ENCODE data around the gene NCAPD2.
"Not testable (repeated sequence)": the region's sequence is repeated elsewhere in the genome, so short reads cannot be mapped to it uniquely, and the experiment has no call there.

The NCAPD2 gene

DNA sequence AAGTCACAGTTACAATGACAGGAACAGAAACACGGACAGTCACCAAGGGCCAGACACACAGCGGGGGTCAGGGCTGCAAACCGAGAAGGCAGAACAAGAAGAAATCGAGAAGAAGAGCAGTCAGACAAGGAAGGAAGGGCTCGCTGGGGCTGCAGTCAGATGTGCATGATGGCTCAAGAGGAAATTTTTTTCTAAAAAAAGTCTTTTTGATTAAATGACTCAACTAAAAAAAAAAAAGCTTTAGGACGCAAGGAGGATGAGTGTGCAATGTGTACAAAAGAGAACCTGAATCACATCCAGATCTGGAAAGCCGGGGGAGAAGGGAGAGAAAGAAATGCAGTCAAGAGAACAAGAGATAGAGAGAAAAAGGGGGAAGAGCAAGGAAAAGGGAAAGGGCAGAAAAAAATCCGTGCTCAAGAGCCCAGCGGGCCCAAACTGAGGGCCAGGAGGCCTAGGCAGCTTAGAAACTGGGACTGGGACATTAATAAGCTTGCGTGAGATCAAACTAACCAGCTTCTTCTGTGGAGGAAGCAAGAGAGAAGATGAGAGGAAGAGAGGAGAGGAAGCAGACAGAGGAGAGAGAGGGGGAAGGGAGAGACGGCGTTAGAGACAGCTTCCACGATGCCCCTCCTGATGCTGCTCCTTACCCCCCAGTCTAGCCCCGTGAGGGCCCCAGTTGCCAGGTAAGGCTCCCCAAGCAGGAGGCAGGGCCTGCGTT lies 55.2 kb downstream of the NCAPD2 start:
- in situ Hi-C loops (cut with MboI; ENCODE audit: low sequenced_read_pairs), result no loop called here

DNA sequence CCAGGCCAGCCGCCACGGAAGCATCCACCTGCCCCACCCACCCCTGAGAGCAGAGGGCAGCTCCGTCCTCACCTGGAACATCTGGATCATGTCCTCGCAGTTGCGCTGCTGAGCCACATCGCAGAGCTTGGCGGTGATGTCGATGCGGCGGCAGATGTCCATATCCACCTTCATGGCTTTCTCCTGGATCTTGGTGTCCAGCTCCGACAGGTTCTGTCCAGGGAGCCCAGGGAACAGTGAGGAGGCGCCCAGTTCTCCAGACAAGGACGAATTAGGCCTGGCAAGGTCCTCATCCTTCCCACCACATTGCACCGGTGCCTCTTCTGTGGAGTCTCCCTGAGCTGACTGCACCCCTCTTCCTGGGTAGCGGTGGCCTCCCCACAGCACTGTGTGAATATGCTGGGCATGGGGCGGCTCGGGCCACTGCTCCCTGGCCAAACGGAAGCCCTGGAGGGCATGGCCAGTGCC lies 55.8 kb downstream of the NCAPD2 start:
- in situ Hi-C loops (cut with MboI; ENCODE audit: low sequenced_read_pairs), result no loop called here

DNA sequence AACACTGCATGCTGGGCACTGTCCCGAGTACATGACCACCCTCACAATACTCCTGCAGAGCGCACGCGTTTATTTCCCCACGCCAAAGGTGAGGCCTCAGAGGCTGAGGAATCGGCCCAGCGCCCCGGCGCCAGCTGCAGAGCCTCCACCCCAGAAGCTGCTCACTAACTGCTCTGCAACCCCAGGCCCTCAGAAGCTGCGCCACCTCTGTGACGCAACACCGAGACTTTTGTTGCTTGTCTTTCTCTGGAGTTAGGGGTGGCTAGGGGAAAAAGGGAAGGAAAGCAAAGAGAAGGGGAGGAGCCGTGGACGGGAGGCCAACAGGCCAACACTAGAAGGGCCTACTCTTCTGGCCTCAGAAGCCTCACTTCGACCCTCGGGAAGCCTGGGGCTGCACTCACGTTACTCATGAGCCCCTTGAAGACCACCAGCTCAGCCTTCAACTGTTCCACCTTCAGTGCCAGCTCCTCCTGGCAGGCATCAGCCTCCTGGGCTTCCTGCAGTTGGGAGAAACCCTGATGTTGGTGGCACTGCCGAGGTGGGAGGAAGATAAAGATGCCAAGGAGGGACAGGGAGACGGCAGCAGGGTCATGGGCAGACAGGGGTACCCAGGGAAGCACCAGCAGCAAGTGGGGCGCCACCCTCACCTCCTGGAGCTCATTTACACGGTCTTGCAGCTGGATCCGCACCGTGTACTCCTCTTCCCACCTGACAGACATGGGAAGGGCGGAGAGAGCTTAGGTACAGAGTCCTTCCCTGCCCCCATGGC lies 56.6 kb downstream of the NCAPD2 start:
- in situ Hi-C loops (cut with MboI; ENCODE audit: low sequenced_read_pairs), result no loop called here

DNA sequence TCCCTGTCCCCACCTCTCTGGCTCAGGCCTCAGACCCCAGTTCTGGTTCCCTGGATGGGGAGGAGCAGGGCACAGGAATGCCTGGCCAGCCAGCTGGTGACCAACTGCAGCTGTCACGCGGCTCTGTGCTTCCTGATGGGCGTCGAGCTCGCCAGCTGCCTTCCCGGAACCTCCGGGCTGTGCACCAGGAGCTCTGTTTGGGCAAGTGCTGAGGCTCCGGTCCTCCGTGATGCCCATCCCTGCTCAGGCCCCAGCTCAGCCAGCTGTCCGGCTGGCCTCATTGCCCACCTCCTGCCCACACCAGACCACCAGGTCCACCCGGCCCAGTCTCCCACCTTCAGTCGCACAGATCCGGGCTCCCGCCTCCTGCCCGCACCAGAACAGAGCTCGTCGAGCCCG lies 57.2 kb downstream of the NCAPD2 start:
- in situ Hi-C loops (cut with MboI; ENCODE audit: low sequenced_read_pairs), result no loop called here

DNA sequence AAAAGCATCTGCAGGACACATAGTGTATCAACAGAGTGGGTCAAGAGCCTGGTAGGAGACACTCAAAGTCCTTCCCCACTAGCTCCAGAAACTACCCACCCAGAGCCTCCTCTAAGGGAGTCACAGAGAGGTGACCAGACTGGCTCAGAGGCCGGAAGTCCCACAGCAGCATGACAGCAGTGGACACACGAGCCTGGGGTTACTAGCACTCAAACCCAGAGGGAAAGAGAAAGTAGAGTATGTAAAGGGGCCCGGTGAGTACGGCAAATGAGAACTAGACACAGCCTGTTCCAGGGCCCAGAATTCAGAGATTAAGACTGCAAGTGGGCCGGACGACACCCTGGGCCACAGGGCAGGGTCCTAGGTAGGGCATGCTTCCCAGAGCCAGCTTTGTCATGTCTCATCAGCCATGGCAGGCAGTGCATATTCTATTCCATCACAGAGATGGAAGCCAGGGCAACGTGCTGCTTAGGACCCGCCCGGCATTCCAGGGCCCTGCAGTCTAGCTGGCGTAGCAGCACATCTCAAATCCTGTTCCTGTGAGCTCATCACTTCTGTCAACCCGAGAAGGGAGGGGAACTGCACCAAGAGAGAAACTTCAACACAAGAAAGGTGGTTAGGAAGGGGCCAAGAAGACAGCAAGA lies 57.7 kb downstream of the NCAPD2 start:
- in situ Hi-C loops (cut with MboI; ENCODE audit: low sequenced_read_pairs), result no loop called here

DNA sequence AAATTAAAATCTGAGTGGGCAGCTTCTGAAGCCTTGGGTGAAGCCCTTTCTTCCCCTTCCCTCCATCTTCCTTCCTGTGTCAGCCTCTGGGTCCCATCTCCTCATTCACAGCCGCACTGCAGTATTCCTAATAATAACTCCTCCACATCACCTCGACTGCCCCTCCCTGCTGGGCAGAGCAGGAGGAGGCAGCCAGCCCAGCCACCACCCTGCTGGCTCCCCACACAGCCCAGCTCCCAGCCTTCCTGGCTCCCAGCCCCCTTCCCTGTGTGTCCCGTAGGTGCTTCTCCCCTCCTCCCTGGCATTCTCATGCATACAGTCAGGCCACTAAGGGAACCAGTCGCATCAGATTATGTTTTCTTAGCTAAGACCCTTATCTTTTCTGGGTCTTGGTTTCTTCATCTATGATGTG lies 58.2 kb downstream of the NCAPD2 start:
- in situ Hi-C loops (cut with MboI; ENCODE audit: low sequenced_read_pairs), result no loop called here

DNA sequence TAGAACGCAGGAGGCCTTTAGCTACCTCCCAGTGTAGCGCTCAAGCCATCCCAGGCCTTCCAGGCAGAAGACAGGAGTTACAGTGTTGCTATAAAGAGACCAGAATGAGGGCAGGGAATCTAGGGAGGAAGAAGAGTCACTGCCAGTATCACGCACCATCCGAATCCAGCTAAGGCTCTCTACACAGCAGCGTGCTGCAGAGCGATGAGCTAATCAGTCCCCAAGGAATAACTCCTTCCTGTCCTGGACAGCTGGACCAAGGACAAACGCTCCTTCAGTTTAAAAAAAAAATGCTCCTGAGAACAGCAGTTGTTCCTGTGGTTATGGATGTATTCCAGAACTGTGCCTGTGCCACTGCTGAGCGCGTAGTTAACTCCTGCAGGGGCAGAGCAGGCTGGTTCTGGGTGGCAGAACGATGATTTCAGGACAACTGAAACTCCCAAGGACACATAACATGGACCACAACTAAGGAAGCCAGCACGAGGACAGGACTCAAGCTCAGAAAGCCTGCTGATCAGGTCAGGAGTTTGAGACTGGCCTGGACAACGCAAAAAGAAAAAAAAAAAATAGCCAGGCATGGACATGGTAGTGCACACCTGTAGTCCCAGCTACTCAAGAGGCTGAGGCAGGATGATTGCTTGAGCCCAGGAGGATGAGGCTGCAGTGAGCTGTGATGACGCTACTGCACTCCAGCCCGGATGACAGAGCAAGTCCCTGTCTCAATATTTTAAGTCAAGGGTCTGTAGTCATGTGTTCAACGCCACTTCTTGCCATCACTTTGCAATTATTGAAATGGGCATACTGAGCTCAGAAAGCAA lies 59.4 kb downstream of the NCAPD2 start:
- in situ Hi-C loops (cut with MboI; ENCODE audit: low sequenced_read_pairs), result no loop called here

DNA sequence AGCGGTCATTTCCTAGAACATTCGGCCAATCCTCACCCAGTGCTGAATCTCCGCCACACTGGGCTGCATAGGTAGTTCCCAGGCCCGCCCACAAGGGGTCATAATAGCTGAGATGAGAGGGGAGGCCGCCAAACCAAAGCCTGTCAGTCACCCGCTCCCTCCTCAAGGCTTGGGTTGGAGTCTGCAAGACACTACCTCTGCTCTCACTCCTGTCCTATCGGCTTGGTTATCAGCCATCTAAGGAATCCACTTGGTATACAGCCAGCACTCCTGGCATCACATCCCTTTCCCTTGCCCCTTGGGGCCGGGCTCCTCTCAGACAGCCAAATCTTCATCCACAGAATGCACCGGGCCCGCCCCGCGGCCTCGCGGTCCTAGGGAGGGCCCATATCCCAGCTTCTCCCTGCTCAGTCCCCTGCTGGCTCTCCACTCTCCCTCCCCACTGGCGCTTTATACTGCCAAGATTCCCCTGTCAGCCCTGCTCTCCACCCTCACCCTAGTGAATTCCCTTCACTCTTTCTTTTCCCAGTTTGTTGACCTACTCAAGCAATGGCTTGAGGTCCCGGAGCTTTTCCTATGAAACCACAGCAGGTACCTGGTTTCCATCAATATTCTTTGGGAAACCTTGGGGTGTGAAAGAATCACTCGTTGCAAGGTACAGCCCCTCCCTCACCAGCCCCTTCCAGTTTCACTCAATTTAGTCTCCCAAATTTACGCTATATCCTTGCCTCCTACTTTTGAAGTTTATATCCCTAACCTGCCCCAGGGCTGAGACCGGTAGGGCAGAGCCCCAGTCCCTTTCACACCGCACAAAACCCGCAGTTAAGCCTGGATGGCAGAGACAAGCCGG lies 60.5 kb downstream of the NCAPD2 start:
- in situ Hi-C loops (cut with MboI; ENCODE audit: low sequenced_read_pairs), result no loop called here

DNA sequence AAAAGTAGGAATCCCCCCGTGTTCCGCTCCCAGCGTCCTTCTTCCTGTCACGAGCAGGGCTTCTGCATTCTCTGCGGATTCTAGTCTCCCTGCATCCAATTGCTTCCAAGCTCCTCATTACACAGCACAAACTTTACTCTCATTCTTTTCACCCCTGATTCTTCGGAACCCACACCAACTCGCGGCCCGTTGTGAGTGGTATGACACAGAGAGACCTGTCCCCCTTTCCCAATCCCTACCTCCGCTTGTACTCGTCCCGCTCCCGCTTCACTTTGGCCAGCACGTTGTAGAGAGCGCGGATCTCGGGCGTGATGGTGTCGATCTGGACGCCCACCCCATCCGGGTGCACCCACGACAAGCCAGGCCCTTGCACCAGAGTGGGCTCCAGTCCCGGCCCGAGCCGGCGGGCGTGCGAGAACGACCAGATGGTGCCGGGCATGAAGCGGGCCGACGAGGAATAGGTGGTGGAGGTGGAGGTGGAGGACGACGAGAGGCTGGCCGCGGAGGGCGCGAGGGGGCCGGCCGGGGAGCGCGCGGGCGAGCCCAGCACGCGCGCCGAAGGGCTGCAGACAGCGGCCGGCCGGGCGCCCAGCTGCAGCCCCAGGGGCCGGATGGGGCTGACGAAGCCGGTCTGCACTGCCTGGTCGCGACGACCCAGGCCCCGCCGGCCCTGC lies 61.3 kb downstream of the NCAPD2 start:
- in situ Hi-C loops (cut with MboI; ENCODE audit: low sequenced_read_pairs), result no loop called here

DNA sequence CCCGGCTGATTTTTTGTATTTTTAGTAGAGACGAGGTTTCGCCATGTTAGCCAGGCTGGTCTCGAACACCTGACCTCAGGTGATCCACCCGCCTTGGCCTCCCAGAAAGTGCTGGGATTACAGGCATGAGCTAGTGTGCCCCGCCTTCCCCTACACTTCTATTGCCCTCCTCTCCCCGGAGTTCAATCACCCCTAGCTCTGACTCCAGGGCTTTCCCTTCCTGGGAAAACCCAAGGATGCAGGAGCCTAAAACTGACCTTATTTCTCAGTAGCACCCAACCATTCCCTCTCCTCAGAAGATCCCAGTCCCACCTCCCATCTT lies 62.6 kb downstream of the NCAPD2 start:
- in situ Hi-C loops (cut with MboI; ENCODE audit: low sequenced_read_pairs), result not testable (repeated sequence)

DNA sequence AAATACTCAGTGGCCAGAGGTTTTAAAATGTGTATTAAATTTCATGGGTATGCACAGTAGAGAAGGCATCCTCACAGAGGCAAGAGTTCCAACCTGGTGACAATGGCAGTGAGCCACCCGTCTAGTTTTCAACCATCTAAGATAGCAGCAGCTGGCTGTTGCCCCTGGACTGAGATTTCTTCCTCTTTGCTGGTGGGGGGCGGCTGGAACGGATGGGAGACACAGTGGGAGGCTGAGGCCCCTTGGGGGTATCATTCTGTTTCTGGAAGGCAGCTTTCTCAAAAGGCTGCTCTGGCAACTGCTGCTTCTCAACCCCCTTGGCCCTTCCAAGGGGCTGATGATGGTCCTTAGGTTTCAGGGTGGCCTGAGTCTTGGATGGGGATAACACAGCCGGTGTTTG lies 63.0 kb downstream of the NCAPD2 start:
- in situ Hi-C loops (cut with MboI; ENCODE audit: low sequenced_read_pairs), result no loop called here

DNA sequence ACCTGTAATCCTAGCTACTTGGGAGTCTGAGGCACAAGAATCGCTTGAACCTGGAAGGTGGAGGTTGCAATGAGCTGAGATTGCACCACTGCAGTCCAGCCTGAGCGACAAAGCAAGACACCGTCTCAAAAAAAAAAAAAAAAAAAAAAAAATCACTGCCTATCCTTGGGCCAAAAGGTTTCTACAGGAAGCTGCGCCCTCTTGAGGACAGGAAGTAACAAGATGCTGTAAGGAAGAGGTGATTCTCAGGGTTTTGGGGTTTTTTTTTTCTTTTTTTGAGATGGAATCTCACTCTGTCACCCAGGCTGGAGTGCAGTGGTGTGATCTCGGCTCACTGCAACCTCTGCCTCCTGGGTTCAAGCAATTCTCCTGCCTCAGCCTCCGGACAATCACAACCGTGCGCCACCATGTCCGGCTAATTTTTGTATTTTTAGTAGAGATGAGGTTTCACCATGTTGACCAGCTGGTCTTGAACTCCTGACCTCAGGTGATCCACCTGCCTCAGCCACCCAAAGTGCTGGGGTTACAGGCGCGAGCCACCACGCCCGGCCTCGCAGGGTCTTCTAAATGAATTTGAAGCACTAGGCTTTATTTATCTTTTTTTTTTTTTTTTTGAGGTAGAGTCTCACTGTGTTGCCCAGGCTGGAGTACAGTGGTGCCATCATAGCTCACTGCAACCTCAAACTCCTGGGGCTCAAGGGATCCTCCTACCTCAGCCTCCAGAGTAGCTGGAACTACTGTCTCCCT lies 64.3 kb downstream of the NCAPD2 start:
- in situ Hi-C loops (cut with MboI; ENCODE audit: low sequenced_read_pairs), result not testable (repeated sequence)

DNA sequence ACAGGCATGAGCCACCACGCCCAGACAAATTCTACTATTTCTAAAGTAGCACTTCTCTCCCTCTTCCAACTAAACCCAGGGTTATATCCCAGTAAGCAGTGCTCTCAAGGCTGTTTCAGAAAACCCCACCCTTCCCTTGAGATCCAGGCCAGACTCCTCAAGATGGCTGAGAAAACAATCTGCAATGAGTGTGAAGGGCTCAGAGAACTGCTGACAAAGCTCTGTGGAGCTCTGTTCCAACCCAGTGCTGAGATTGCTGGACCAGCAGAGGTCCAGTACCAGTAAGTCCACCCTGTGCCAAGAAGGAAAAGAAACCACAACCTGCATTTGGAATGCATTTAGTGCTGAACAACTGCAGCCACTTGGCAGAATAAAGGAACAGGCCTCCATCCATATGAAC lies 65.6 kb downstream of the NCAPD2 start:
- in situ Hi-C loops (cut with MboI; ENCODE audit: low sequenced_read_pairs), result no loop called here

DNA sequence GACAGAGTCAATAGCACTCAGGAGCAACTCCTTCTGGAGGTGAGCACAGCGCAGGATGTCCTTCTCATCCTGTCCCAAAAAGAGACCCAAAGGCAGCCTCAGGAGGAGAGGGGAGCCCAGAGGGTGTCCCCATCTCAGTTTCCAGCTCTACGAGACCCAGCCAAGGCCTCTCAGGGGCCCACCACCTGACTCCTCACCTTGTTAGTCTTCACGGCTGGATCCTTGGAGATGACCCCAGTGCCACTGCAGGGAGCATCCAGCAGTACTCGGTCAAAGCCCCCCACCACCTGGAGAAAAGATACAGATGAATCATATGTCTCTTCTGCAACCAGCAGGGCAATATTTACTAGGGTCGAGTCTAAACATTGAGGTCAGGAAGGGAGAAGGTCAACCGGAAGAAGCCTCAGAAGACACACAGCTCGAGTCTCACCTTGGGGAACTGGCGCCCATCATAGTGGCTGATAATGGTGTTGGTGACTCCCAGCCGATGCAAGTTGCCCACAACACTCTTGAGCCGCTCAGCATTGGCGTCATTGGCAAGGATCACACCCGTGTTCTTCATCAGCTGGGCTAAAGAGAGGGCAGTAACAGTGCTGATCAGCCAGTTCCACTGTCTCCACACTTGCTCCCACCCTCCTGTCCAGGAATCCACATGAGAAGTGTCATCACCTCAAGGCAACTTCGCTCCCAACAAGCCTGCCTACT lies 66.8 kb downstream of the NCAPD2 start:
- in situ Hi-C loops (cut with MboI; ENCODE audit: low sequenced_read_pairs), result no loop called here

DNA sequence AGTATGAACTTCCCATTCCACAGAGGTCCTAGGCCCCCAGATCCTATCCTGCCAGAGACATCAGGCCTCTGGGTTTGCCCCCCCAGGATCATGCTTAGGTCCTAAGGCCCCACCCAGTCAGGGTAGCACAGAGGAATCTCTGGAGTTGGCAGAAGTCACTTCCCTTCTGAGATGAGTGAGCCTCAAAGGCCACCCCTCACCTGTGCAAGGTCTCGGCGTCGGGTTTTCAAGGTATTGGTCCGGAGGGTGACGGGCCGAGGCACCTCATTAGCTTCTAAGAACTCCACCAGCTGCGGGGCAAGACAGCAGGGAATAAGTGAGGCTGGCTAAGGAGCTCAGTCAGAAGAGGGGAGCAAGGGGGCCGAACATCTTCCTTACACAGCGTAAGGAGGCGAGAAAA lies 69.0 kb downstream of the NCAPD2 start:
- in situ Hi-C loops (cut with MboI; ENCODE audit: low sequenced_read_pairs), result no loop called here

DNA sequence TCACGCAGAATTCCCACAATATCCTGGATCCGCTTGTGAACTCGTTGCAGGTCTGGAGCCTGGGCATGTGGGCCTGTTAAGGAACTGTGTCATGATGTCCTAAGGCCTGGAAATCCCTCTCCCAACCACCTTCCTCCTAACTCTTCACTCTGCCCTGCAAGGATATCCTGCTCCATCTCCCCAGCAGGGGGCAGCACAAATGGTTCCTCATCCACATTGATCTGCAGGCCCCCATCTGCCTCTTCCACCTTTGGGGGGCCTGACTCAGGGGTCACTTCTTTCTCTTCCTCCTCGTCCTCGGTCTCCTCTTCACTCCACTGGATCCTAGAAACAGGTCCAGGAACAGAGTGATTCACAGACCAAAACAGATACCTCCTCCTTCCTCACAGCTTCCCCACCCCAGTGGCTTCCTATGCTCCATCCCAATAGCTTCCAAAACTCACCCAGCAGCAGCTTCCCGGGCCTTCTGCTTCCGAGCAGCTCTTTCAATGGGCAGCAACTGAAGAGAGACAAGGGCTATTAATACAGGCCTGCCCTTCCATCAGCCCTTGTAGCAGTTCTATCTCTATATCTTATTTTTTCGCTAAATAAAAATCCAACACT lies 69.6 kb downstream of the NCAPD2 start:
- in situ Hi-C loops (cut with MboI; ENCODE audit: low sequenced_read_pairs), result no loop called here

DNA sequence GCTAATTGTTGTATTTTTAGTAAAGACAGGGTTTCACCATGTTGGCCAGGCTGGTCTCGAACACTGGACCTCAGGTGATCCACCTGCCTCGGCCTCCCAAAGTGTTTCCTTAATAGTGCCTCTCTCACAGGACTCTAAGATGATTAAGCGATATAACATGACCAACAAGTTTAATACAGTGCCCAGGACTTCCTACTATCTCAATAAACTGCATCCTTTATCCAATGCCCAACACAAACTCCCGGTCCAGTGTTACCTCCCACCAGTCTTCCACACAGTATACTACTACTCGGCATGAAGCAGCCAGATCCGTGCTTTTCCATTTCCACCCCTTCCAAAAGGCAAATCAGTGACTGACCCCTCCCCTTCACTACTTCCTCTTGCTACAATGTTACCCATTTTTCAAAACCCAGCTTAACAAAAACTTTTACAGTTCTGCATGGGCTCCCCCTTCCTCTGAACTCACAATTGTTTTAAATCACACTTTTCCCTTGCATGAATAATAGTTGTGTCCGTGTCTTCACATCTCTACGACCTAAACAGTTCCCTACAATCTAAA lies 73.3 kb downstream of the NCAPD2 start:
- in situ Hi-C loops (cut with MboI; ENCODE audit: low sequenced_read_pairs), result no loop called here

DNA sequence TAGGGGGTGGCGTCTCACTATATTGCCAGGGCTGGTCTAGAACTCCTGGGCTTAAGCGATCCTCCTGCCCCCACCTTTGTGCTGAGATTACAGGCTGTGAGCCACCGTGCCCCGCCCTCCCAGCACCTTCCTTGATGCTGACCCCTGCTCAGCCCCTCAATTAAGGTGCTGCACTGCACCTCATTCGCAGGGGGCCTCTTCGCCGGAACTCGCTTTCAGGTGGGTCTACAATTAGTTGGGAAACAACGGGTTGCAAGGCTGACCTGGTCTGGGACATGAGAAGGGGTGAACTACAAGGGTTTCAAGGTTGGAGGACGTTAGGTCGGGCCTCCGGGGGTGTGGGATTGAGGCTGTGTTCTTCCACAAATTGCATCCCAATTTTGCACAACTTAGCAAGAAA lies 75.4 kb downstream of the NCAPD2 start:
- in situ Hi-C loops (cut with MboI; ENCODE audit: low sequenced_read_pairs), result no loop called here
